A549 treated with AZD2906 at 1 μM for 4 hours (cell line): Measurements from ENCODE around the gene MYOD1. TPM values are rescaled to one million over a fixed set of nuclear protein-coding genes. Genes with fewer than 3 reads are reported as not detected.

Experiments
- total RNA-seq: library from RNA; stranded (reverse); fragments of 200-300 nt; extraction: Qiagen RNA extraction; gene quantifications from 5 replicates; pipeline ENCODE4 v1.2.3, GENCODE V29; 2022

MYOD1 gene
- 0.03 to 0.05 TPM (median 0.03 TPM) in 3 of 5 replicates, not detected in the others for total RNA-seq

DNA sequence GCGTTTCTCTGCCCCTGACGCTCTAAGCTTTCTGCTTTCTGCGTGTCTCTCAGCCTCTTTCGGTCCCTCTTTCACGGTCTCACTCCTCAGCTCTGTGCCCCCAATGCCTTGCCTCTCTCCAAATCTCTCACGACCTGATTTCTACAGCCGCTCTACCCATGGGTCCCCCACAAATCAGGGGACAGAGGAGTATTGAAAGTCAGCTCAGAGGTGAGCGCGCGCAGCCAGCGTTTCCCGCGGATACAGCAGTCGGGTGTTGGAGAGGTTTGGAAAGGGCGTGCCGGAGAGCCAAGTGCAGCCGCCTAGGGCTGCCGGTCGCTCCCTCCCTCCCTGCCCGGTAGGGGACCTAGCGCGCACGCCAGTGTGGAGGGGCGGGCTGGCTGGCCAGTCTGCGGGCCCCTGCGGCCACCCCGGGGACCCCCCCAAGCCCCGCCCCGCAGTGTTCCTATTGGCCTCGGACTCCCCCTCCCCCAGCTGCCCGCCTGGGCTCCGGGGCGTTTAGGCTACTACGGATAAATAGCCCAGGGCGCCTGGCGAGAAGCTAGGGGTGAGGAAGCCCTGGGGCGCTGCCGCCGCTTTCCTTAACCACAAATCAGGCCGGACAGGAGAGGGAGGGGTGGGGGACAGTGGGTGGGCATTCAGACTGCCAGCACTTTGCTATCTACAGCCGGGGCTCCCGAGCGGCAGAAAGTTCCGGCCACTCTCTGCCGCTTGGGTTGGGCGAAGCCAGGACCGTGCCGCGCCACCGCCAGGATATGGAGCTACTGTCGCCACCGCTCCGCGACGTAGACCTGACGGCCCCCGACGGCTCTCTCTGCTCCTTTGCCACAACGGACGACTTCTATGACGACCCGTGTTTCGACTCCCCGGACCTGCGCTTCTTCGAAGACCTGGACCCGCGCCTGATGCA, at the start of gene MYOD1:
MYOD1 (plus strand) TSS at position 544 of the 910 bp plus-strand sequence; CDS start at position 756, 212 bp downstream.

DNA sequence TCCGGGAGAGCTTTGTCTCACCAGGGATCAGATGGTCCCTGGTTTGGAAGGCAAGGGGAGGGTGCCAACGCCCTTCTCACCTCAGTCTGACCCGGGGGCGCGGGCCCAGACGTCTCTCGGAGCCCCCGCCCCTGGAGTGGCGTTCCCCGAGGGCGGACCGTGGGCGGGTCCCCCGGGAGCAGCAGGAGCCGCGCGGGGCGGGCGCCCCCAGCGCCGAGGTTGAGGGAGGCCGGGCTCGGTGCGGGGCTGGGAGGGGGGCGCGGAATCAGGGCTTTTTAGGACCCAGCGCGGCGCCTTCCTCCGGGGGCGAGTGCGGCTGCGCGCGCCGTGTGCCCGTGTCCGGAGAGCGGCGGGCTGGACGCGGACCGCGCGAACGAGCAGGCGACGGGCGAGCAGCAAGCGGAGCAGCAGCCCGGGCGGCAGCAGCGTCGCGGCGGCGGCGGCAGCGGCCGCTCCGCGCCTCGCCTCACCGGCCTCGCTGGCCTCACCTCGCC, 15.1 kb downstream of the MYOD1 start, which contains the start of gene KCNC1:
KCNC1 (plus strand) TSS at position 364 of the 494 bp plus-strand sequence. CDS start 1,222 bp downstream, outside the sequence.

Other genes with a start within 250 kb of the MYOD1 start
- gene ABCC8, start 242.7 kb upstream of the MYOD1 start, total RNA-seq = 10.1 to 15.6 TPM (median 11.7 TPM) in 5 replicates
- 0.74 to 1.5 TPM (median 1.0 TPM) in 5 replicates for gene USH1C, start 175.2 kb upstream of the MYOD1 start, total RNA-seq
- not detected in 5 replicates for gene OTOG, start 172.3 kb upstream of the MYOD1 start, total RNA-seq
- 0.03 to 0.06 TPM (median 0.05 TPM) in 5 replicates for gene KCNC1, start 15.2 kb downstream of the MYOD1 start, total RNA-seq